ENCODE measurements around the gene MAN2A2. TPM values are rescaled to one million over a fixed set of nuclear protein-coding genes. Genes with fewer than 3 reads are reported as not detected.

The MAN2A2 gene
- total RNA-seq, 1 experiment from 2014 or later = 27.4 TPM

GRCh38 chr15:90892498-90893174, 10.5 kb upstream of the MAN2A2 start:
- Histone ChIP-seq H3K27ac (ENCODE audit: insufficient read length, low read depth, low read length) (no peak overlapping the region), H2AK5ac (ENCODE audit: insufficient read length, low read length) (no peak overlapping the region), H4K20me1 (ENCODE audit: control insufficient read depth, insufficient read depth, insufficient read length) (no peaks in the 10 kb centered on the region), H3K9ac (ENCODE audit: extremely low read depth, insufficient read length, low read length) (no peak overlapping the region), H2BK12ac (ENCODE audit: insufficient read length, low read depth, low read length) (no peak overlapping the region), H4K91ac (ENCODE audit: insufficient read length, low read depth, low read length) (no peak overlapping the region), H2BK20ac (ENCODE audit: low read depth, low read length, poor library complexity, severe bottlenecking) (no peak overlapping the region), H3K23ac (ENCODE audit: insufficient read length, low read depth, low read length) (no peak overlapping the region), H3K79me1 (ENCODE audit: insufficient read depth, low read depth, low read length, poor library complexity, severe bottlenecking) (no peaks in the 10 kb centered on the region), H3K9me3 (ENCODE audit: control insufficient read depth, low read depth, low read length) (no peaks in the 10 kb centered on the region), H3K14ac (ENCODE audit: insufficient read depth, low read length) (no peak overlapping the region), H3K79me2 (ENCODE audit: insufficient read depth, low read length) (no peaks in the 10 kb centered on the region), H3K27me3 (ENCODE audit: insufficient read depth, low read length) (no peaks in the 10 kb centered on the region), H3K4me2 (ENCODE audit: insufficient read depth, insufficient read length, low read length) (no peak overlapping the region), H4K5ac (ENCODE audit: insufficient read length, low read depth, low read length) (no peak overlapping the region), H2BK15ac (ENCODE audit: low read depth, low read length) (no peak overlapping the region), H4K8ac (replicated peaks; ENCODE audit: insufficient read length, low read depth, low read length) (no peak overlapping the region), H3K56ac (ENCODE audit: insufficient read length, low read depth, low read length) (no peak overlapping the region), H3K23me2 (ENCODE audit: insufficient read length, low read depth, low read length, poor library complexity, severe bottlenecking) (no peaks in the 10 kb centered on the region), H3K4ac (ENCODE audit: low read depth, low read length) (no peak overlapping the region), H3T11ph (ENCODE audit: low read length) (no peak overlapping the region), H3K4me1 (ENCODE audit: insufficient read depth, low read length) (no peaks in the 10 kb centered on the region; the same call in 1 of the 2 replicates), H2AFZ (ENCODE audit: low read length) (no peak overlapping the region), H3K18ac (ENCODE audit: insufficient read length, low read depth, low read length) (no peak overlapping the region), H2BK120ac (ENCODE audit: low read depth, low read length, poor library complexity, severe bottlenecking) (no peak overlapping the region), H2BK5ac (ENCODE audit: insufficient read length, low read length) (no peak overlapping the region)
- peak overlapping the region in 1 of 2 experiments; percentile 57; a peak in 2 of 5 replicates for H3K4me3 Mint-ChIP-seq
- peaks cover 4 to 10% (median 10%) of the 10 kb centered on the region in 3 experiments; a peak in 6 of 7 replicates for H3K36me3 Mint-ChIP-seq (ENCODE audit: insufficient read depth in 1 of 3, low read depth in 3 of 3)
- no peak for TF ChIP-seq CTCF (conservative IDR thresholded peaks at IDR 0.05)
- no peaks in the 10 kb centered on the region; the same call in 1 of the 2 replicates for H3K27me3 Mint-ChIP-seq (ENCODE audit: low read depth)
- DNase-seq = no peak
- no CpG with 5 or more reads among the region's 29 CpGs for WGBS (ENCODE audit: extremely low coverage, insufficient read length, low lambda C conversion rate)
- peaks cover 3 to 8% of the 10 kb centered on the region in 2 experiments; a peak in 3 of 4 replicates for H3K4me1 Mint-ChIP-seq
- no peak overlapping the region; a peak in 1 of 7 replicates for H3K27ac Mint-ChIP-seq
- H3K9me3 Mint-ChIP-seq = no peaks in the 10 kb centered on the region; a peak in 1 of 5 replicates

All from H9 (cell line).